ENCODE data around the gene DNAL1. TPM values are rescaled to one million over a fixed set of nuclear protein-coding genes. Genes with fewer than 3 reads are reported as not detected.

The DNAL1 gene
- total RNA-seq, 1 experiment from 2014 or later, result 14.3 TPM

GRCh38 chr14:73612339-73613045, 32.3 kb upstream of the DNAL1 start, which contains the start of gene ACOT6 (continued):
- TF ChIP-seq NR1H2 (CRISPR knock-in tag; IDR thresholded peaks at IDR 0.05) (no peak), AR (CRISPR knock-in tag; IDR thresholded peaks at IDR 0.05) (no peak), ETV6 (CRISPR knock-in tag; IDR thresholded peaks at IDR 0.05) (0 out of 2 replicates have a peak, but pooled peaks have one; percentile 32), NR3C1 (CRISPR knock-in tag; conservative IDR thresholded peaks at IDR 0.05; ENCODE audit: low read depth) (no peak), ATF1 (CRISPR knock-in tag; IDR thresholded peaks at IDR 0.05) (peak; percentile 52; the same call in 1 of the 2 replicates), CREM (CRISPR knock-in tag; IDR thresholded peaks at IDR 0.05) (0 out of 2 replicates have a peak, but pooled peaks have one; percentile 67), JAZF1 (CRISPR knock-in tag; IDR thresholded peaks at IDR 0.05) (no peak), SP1 (CRISPR knock-in tag; conservative IDR thresholded peaks at IDR 0.05) (peak; percentile 76), JUN (CRISPR knock-in tag; IDR thresholded peaks at IDR 0.05) (no peak), ZNF425 (CRISPR knock-in tag; conservative IDR thresholded peaks at IDR 0.05) (no peak), E2F4 (CRISPR knock-in tag; IDR thresholded peaks at IDR 0.05; ENCODE audit: borderline replicate concordance, low read depth) (0 out of 2 replicates have a peak, but pooled peaks have one; percentile 37), ELF4 (CRISPR knock-in tag; IDR thresholded peaks at IDR 0.05; ENCODE audit: low read depth) (no peak), NFE2L1 (CRISPR knock-in tag; IDR thresholded peaks at IDR 0.05) (peak; percentile 71; the same call in 1 of the 2 replicates), SOX15 (CRISPR knock-in tag; IDR thresholded peaks at IDR 0.05) (no peak), ESRRA (CRISPR knock-in tag; IDR thresholded peaks at IDR 0.05; ENCODE audit: borderline replicate concordance) (peak; percentile 78; the same call in 1 of the 2 replicates), HMGA2 (CRISPR knock-in tag; IDR thresholded peaks at IDR 0.05) (no peak), CREB1 (CRISPR knock-in tag; IDR thresholded peaks at IDR 0.05) (no peak), EMX1 (CRISPR knock-in tag; IDR thresholded peaks at IDR 0.05) (peak; percentile 68; the same call in 1 of the 2 replicates), ZNF219 (CRISPR knock-in tag; IDR thresholded peaks at IDR 0.05; ENCODE audit: borderline replicate concordance) (no peak), HMGXB4 (CRISPR knock-in tag; IDR thresholded peaks at IDR 0.05) (peak; percentile 81), TCF7 (CRISPR knock-in tag; IDR thresholded peaks at IDR 0.05; ENCODE audit: low read depth) (peak; percentile 60; the same call in 1 of the 2 replicates)
- TF ChIP-seq, protein P1, sequence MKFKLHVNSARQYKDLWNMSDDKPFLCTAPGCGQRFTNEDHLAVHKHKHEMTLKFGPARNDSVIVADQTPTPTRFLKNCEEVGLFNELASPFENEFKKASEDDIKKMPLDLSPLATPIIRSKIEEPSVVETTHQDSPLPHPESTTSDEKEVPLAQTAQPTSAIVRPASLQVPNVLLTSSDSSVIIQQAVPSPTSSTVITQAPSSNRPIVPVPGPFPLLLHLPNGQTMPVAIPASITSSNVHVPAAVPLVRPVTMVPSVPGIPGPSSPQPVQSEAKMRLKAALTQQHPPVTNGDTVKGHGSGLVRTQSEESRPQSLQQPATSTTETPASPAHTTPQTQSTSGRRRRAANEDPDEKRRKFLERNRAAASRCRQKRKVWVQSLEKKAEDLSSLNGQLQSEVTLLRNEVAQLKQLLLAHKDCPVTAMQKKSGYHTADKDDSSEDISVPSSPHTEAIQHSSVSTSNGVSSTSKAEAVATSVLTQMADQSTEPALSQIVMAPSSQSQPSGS (CRISPR knock-in tag; IDR thresholded peaks at IDR 0.05; ENCODE audit: borderline replicate concordance, low read depth), result no peak
